ENCODE results near the gene CDH1. TPM values are rescaled to one million over a fixed set of nuclear protein-coding genes. Genes with fewer than 3 reads are reported as not detected.

CDH1 gene
- total and polyA plus RNA-seq, 2 experiments from 2014 or later, result 64.1 to 142 TPM

DNA sequence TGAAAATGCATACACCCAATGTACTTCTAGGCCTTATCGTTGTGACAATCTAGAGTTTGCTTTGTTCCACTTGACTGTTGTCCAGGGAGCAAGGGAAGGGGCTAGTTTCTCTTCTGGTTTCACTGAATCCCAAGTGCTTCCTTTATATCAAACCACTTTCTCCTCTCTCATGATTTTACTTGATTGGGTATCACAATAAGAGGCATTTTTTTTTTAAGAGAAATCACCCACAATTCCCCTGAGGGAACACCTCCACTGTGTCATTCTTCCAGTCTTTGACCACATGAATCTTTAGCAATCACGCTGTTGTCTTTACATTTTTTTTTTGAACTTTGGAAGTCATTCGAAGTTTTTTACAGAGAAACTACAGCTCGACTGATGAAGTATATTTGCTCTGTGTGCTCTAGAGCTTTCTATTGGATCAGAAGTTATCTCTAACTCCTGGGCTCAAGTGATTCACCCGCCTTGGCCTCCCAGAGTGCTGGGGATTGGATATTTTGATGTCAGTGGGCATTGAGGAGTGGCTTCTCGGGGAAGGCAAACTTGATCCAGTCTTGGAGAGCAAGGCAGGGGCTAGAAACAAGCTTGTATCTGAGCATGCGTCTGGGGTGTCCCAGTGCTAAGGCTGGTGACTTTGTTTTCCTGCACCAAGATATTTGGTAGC, 3.0 kb downstream of the CDH1 start:
- H3K4me2 ChIP-seq, result no peak overlapping the region
- no peaks in the 10 kb centered on the region for H3K27me3 ChIP-seq (ENCODE audit: insufficient read depth)
- peaks cover 49% of the 10 kb centered on the region for H3K4me1 ChIP-seq (ENCODE audit: insufficient read depth)
- H3K4me1 Mint-ChIP-seq, result peaks cover 55% of the 10 kb centered on the region
- peaks cover 11% of the 10 kb centered on the region; the same call in 1 of the 2 replicates for H3K36me3 ChIP-seq (ENCODE audit: insufficient read depth)
- H2AFZ ChIP-seq, result no peak overlapping the region
- DNase-seq (ENCODE audit: low spot score) (no peak), ATAC-seq (no peak)
- H3K27ac ChIP-seq (ENCODE audit: low read depth), result no peak overlapping the region
- H3F3A ChIP-seq (replicated peaks; ENCODE audit: low read depth), result peaks cover 11% of the 10 kb centered on the region; the same call in 1 of the 2 replicates
- no peaks in the 10 kb centered on the region; the same call in 2 of the 3 replicates for H3K9me3 Mint-ChIP-seq
- H3K27me3 Mint-ChIP-seq (ENCODE audit: insufficient read depth, low read depth, poor library complexity), result peaks cover 15% of the 10 kb centered on the region
- H3K4me3 Mint-ChIP-seq, result peak overlapping the region; percentile 33; the same call in 1 of the 3 replicates
- TF ChIP-seq ZNF462 (CRISPR knock-in tag; IDR thresholded peaks at IDR 0.05) (no peak), JUNB (IDR thresholded peaks at IDR 0.05; ENCODE audit: unreplicated experiment) (no peak), ETS1 (IDR thresholded peaks at IDR 0.05) (no peak)
- no peaks in the 10 kb centered on the region for H3K9me2 ChIP-seq (ENCODE audit: insufficient read depth)
- H3K79me2 ChIP-seq (replicated peaks; ENCODE audit: insufficient read depth), result peaks cover 66% of the 10 kb centered on the region
- H3K36me3 Mint-ChIP-seq (ENCODE audit: low read depth), result peaks cover 32% of the 10 kb centered on the region
- H3K27ac Mint-ChIP-seq, result peak overlapping the region; percentile 64; the same call in 1 of the 2 replicates
- peaks cover 21% of the 10 kb centered on the region for H4K20me1 ChIP-seq (replicated peaks; ENCODE audit: insufficient read depth)
- H3K4me3 ChIP-seq, result no peak overlapping the region

Measured in GM23338 (cell line).